HepG2 (cell line): ENCODE results near the gene PLSCR3. TPM values are rescaled to one million over a fixed set of nuclear protein-coding genes. Genes with fewer than 3 reads are reported as not detected.

Source experiments
- E2F5 ChIP-seq: sonication (generic); formaldehyde crosslinking; conservative IDR thresholded peaks from 2 replicates; pipeline ENCODE4 v1.4.0; 2020; ENCODE audit warnings: missing genetic modification reagents
- ERF ChIP-seq: IDR thresholded peaks from 2 replicates; pipeline ENCODE4 v1.6.1; 2018; ENCODE audit warnings: missing biosample characterization, missing genetic modification reagents
- FOXO1 ChIP-seq: sonication (generic); formaldehyde crosslinking; IDR thresholded peaks from 2 replicates; pipeline ENCODE4 v1.4.0; 2020; ENCODE audit warnings: missing genetic modification reagents
- NFE2L1 ChIP-seq: sonication (generic); formaldehyde crosslinking; IDR thresholded peaks from 2 replicates; pipeline ENCODE4 v1.4.0; 2020; ENCODE audit warnings: missing genetic modification reagents, mild to moderate bottlenecking, borderline replicate concordance
- SALL2 ChIP-seq: sonication (generic); formaldehyde crosslinking; IDR thresholded peaks from 2 replicates; pipeline ENCODE4 v1.8.1; 2023; ENCODE audit warnings: mild to moderate bottlenecking, missing genetic modification reagents, inconsistent platforms
- SIX4 ChIP-seq: sonication (generic); formaldehyde crosslinking; IDR thresholded peaks from 2 replicates; pipeline ENCODE4 v1.4.0; 2020; ENCODE audit warnings: missing genetic modification reagents
- TRIM22 ChIP-seq: fragments of 450-650 bp; IDR thresholded peaks from 2 replicates; pipeline ENCODE4 v1.6.1; 2017
- ZFP1 ChIP-seq: IDR thresholded peaks from 2 replicates; pipeline ENCODE4 v1.6.1; 2016
- ZNF253 ChIP-seq: sonication (generic); formaldehyde crosslinking; IDR thresholded peaks from 2 replicates; pipeline ENCODE4 v1.8.0; 2022; ENCODE audit warnings: mild to moderate bottlenecking, missing genetic modification reagents, borderline replicate concordance
- ZNF687 ChIP-seq: sonication (generic); formaldehyde crosslinking; IDR thresholded peaks from 2 replicates; pipeline ENCODE4 v1.5.1; 2020; ENCODE audit warnings: mild to moderate bottlenecking, missing genetic modification reagents, moderate library complexity
- polyA plus RNA-seq, 8 experiments: library from polyadenylated mRNA; depleted of rRNA in 3 of 8; stranded (reverse) in 7 of 8; unstranded in 1 of 8; fragments of >200 nt; fragmentation: Illumina TruSeq in 4 of 8; extraction: Trizol in 4 of 8; gene quantifications; 2 replicates each; pipeline versions ENCODE4 v1.2.1 to v1.2.3, GENCODE V29; 2011 to 2016; ENCODE audit warnings: low read depth in 4 of 8, missing spikeins in 1 of 8, mixed read lengths in 1 of 8; ENCODE audit not compliant: insufficient read depth in 1 of 8
- total RNA-seq, 5 experiments: library from RNA; depleted of rRNA; stranded (reverse); fragments of >200 nt; fragmentation: Illumina TruSeq; extraction: Trizol; gene quantifications; 2 replicates each; pipeline ENCODE4 v1.2.3, GENCODE V29; 2016; ENCODE audit warnings: low read depth in 1 of 5
- TF ChIP-seq, protein P1 (sequence below): sonication (generic); formaldehyde crosslinking; IDR thresholded peaks from 2 replicates; pipeline ENCODE4 v1.4.0; 2020; ENCODE audit warnings: mild to moderate bottlenecking, missing genetic modification reagents
- TF ChIP-seq, protein P2 (sequence below): sonication (generic); formaldehyde crosslinking; IDR thresholded peaks from 2 replicates; pipeline ENCODE4 v1.4.0; 2020; ENCODE audit warnings: missing genetic modification reagents

PLSCR3 gene
- total and polyA plus RNA-seq, 2 of the 13 experiments (the other 11 are each of a cell fraction or from before 2014, with no cell fraction given): 5.6 to 6.2 TPM

- TF ChIP-seq ZNF687 (CRISPR knock-in tag) (peak; percentile 50), E2F5 (no peak), ERF (no peak), SALL2 (no peak), SIX4 (CRISPR knock-in tag) (no peak), FOXO1 (CRISPR knock-in tag) (no peak), ZNF253 (CRISPR knock-in tag) (no peak), TRIM22 (no peak), NFE2L1 (CRISPR knock-in tag) (no peak), ZFP1 (CRISPR knock-in tag) (no peak)
- TF ChIP-seq, protein P1, sequence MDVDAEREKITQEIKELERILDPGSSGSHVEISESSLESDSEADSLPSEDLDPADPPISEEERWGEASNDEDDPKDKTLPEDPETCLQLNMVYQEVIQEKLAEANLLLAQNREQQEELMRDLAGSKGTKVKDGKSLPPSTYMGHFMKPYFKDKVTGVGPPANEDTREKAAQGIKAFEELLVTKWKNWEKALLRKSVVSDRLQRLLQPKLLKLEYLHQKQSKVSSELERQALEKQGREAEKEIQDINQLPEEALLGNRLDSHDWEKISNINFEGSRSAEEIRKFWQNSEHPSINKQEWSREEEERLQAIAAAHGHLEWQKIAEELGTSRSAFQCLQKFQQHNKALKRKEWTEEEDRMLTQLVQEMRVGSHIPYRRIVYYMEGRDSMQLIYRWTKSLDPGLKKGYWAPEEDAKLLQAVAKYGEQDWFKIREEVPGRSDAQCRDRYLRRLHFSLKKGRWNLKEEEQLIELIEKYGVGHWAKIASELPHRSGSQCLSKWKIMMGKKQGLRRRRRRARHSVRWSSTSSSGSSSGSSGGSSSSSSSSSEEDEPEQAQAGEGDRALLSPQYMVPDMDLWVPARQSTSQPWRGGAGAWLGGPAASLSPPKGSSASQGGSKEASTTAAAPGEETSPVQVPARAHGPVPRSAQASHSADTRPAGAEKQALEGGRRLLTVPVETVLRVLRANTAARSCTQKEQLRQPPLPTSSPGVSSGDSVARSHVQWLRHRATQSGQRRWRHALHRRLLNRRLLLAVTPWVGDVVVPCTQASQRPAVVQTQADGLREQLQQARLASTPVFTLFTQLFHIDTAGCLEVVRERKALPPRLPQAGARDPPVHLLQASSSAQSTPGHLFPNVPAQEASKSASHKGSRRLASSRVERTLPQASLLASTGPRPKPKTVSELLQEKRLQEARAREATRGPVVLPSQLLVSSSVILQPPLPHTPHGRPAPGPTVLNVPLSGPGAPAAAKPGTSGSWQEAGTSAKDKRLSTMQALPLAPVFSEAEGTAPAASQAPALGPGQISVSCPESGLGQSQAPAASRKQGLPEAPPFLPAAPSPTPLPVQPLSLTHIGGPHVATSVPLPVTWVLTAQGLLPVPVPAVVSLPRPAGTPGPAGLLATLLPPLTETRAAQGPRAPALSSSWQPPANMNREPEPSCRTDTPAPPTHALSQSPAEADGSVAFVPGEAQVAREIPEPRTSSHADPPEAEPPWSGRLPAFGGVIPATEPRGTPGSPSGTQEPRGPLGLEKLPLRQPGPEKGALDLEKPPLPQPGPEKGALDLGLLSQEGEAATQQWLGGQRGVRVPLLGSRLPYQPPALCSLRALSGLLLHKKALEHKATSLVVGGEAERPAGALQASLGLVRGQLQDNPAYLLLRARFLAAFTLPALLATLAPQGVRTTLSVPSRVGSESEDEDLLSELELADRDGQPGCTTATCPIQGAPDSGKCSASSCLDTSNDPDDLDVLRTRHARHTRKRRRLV (CRISPR knock-in tag): no peak
- TF ChIP-seq, protein P2, sequence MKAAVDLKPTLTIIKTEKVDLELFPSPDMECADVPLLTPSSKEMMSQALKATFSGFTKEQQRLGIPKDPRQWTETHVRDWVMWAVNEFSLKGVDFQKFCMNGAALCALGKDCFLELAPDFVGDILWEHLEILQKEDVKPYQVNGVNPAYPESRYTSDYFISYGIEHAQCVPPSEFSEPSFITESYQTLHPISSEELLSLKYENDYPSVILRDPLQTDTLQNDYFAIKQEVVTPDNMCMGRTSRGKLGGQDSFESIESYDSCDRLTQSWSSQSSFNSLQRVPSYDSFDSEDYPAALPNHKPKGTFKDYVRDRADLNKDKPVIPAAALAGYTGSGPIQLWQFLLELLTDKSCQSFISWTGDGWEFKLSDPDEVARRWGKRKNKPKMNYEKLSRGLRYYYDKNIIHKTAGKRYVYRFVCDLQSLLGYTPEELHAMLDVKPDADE (CRISPR knock-in tag): no peak
Measured at GRCh38 chr17:7435676-7436555, 41.6 kb upstream of the PLSCR3 start (continued).
